ENCODE results near the gene TRMT11.
"Not testable (repeated sequence)": the region's sequence is repeated elsewhere in the genome, so short reads cannot be mapped to it uniquely, and the experiment has no call there.

Gene TRMT11

DNA sequence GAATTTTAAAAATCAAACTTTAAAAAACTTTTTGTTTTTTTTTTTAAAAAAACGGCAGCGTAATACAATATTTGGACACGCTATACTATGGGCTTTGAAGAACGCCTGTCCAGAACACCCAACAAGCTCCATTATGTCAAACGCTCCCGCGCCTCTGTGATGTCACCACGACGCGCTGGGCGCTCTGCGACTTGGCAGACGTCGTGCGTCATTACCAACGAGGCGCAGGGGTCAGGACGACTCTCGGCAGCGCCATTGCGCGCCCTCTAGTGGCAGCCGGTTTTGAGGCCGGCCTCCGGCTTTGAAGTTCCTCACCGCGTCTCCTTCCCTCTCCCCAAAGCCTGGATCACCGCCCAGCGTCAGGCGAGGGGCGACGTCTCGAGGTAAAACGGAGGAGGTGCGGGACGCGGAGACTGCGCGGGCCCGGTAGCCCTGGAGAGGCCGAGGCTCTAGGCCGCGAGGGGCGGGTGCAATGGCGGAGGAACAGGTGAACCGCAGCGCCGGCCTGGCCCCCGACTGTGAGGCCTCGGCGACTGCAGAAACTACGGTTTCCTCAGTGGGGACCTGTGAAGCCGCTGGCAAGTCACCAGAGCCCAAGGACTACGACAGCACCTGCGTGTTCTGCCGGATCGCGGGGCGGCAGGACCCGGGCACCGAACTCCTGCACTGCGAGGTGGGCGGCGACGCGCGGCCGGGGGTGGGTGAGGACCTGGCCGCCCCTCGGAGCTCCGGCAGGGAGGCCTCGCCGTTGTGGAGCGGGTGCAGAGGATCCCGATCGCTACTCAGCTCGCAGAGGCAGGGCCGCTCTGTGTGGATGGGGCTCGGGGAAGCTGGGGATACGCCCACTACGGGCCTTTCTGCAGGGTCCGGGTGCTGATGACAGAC lies 29.6 kb upstream of the TRMT11 start, which contains the start of gene HINT3:
HINT3 (plus strand) TSS at position 265 of the 885 bp plus-strand sequence; CDS start at position 473, 208 bp downstream.
- peak; percentile 98 for DNase-seq

DNA sequence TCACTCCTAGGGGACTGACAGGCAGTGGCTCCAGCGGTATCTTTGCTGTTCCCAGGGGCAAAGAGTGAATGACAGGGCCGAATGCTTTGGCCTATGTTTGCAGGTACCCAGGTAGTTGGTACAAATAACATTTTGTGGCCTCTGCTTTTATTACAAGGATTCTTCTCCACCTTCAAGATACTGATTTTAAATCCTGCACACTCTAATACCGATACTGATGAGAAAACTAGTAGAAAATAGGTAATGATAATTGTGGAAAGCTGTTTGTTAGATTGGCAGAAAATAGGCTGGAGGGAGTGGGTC lies 29.0 kb upstream of the TRMT11 start:
- no peak for DNase-seq

DNA sequence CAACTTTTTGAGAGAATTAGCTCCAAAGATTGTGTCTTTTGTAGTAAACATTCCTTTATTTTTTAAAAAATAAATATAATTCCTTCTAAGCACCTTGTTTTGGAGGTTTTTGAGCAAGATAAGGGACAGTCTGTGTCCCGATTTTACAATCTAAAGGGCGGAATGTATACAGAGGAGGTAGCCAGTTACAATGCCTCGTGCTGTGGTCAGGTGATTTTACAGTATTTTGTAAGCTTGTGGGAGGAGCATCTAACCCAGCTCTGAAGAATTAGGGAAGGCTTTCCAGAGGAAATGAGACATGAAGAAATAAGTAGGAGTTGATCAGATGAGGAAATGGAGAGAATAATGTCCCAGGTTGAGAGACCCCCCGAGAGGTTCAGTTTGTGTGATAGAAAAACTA lies 28.5 kb upstream of the TRMT11 start:
- DNase-seq: no peak

DNA sequence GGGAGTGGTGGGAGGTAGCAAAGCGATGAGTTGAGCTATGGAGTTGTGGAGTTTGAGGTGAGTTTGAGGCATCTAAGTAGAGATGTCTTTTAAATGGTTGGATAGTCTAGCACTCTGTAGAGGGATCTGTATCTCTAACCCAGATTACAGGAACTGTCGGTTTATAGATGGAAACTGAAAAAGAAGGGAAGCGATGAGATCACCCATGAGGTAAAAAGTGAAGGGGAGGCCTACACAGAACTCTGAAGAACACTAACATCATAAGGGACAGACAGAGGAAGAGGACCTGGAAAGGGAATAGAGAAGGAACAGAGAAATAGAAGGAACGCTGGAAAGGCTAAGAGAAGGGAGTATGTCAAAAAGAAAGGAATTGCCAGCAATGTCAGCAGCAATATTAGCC lies 27.3 kb upstream of the TRMT11 start:
- no peak for DNase-seq

DNA sequence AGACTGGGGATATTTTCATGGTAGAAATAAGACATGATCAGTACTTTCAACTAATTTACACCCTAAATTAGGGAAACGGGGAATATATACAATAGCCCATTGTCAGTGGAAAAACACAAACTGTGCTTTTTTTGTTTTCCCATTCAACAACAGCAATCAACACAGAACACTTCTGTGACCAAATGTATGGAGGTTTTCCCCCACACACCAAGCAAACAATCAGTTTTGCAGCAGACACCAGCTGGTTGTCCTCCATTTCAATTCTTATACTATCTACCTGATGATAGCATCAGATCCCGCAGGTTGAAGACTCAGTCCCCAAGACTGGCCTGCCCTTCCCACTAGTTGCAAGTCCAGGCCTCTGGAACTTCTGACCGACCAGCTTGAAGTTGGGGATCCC lies 25.2 kb upstream of the TRMT11 start:
- DNase-seq: no peak

DNA sequence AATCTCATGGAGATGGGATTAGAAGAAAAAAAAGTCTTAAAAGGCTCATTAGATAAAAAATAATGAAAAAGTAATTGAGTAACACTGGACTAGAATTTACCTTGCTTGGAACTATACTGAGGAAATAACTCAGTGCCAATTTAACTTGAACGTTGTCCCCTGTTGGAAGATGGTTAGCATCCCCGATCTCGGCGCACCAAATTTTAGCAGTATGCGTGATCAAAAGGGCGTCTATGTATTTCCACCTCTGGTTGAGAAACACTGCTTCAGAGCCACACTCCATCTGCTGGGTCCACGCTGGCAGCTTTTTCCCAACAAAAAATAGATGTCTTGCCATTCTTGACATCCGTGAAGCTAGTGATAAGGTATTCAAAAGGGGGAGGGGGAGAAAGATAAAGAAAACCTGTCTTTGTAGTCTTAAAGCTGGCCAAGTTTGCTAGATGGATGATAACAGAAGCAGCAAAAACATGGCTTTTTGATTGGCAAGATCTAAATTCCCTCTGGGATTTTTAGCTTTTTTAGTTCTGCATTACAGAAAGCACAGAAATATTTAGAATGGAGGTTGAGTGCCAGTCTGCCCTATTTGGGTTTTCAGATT lies 23.3 kb upstream of the TRMT11 start:
- DNase-seq: no peak

DNA sequence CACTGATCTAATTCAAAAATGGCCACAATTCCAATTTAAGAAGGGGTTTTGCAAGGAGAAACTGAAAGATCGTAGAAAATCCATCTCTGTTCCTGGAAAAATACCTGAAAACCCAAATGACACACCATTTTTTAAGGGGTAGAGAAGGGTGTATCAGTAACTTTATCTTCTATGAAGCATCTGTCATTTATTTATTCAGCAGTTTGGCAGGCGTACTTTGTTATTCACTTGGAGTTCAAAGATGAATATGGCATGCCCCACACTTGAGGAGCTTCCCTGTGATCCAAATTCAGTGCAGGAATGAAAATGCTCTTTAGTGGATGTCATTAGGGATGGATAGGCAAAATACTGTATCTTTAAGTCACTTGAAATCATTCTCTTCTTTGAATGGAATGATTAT lies 22.5 kb upstream of the TRMT11 start:
- no peak for DNase-seq

DNA sequence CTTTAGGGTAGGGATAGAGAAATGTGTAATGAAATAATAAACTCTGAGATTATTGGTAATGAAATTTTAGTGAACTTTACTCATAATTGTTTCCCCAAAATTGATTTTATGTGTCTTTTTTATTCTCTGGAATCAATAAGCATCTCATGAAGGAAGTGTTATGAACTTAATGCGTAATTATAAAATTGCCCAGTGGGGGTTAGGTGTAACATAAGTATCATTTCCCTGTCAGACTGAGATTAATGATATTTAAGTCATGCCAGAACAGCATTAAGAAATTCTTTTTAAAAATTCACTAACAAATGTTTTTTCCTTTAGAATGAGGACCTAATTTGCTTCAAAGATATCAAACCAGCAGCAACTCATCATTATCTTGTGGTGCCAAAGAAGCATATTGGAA lies 19.8 kb upstream of the TRMT11 start:
- no peak for DNase-seq

DNA sequence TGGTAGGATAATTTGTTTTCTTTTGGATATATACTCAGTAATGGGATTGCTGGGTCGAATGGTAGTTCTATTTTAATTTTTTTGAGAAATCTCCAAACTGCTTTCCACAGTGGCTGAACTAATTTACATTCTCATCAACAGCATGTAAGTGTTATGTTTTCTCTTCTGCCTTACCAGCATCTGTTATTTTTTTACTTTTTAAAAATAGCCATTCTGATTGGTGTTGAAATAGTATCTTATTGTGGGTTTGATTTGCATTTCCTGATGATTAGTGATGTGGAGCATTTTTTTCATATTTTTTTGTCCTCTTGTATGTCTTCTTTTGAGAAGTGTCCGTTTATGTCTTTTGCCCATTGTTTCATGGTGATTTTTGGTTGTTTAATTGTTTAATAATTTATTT lies 17.8 kb upstream of the TRMT11 start:
- no peak for DNase-seq

DNA sequence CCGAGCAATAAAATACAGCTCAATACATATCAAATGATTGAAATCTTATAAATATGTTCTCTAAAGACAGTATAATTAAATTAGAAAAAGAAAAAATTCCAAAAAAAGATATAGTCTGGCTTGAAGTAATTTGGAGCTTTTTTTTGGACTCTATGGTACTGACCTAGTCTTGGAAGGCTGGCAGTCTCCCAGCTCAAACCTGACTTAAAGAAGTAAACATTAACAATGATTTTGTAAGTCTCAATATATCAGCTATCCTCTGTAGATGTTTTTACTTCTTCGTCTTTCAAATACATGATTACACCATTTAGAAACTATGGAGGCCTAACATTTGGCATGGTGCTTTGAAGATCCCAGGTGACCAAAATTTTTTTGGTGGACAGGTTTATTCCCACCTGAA lies 15.6 kb upstream of the TRMT11 start:
- DNase-seq: no peak

DNA sequence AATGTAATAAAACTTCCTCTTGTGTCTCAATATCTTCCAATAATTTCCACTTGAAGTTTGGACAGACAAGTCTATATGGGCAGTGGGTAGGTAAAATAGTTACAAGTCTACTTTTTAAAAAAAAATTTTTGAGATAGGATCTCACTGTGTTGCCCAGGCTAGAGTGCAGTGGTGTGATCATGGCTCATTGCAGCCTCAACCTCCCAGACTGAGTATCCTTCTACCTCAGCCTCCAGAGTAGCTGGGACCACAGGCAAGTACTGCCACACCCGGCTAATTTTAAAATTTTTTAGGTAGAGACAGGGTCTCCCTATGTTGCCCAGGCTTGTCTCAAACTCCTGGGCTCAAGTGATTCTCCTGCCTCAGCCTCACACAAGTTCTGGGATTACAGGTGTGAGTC lies 13.9 kb upstream of the TRMT11 start:
- DNase-seq: not testable (repeated sequence)

DNA sequence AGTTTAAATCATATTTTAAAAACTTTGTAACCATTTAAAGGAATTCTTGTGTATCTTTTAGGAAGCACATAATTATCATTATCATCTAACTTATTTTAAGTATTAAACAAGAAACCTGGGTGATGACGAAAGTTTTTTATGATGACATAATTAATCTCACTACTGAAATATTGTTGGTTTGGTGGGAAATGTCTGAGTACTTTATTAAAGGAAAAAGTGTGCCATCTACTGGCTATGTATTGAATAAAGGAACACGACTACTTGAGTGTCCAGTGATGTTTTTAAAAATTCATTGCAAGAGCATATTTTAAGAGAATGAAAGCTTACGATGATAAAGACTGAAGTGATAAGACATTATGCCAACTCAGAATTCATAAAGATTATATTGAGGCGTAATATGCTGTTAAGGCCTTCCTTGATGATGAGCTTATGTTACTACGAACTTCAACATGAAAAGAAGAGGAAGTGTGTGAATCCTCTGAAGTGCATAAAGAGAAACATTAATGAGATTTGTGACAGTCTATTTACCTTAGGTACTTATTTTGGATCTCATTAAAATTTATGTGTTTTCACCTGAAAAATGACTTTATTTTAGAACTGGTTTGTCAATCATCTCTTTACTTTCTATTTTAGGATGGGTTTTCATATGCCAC lies 12.0 kb upstream of the TRMT11 start:
- no peak for DNase-seq

DNA sequence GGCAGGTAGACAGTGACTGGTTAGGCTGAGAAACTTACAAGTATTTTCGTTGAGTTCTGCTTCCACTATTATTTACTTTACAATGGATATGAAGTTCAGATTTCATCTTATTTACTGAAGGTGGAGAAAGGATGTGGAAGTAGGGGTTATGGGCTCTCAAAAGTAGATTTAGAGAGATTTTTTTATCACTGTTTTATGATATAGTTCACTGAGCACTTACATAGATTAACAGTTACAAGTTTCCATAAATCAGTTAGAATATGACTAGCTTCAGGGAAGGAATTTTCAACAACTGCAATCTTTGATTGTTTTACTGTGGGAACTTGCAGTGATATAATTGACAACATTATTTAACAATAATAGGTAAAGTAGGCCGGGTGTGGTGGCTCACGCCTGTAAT lies 7.2 kb upstream of the TRMT11 start:
- no peak for DNase-seq

DNA sequence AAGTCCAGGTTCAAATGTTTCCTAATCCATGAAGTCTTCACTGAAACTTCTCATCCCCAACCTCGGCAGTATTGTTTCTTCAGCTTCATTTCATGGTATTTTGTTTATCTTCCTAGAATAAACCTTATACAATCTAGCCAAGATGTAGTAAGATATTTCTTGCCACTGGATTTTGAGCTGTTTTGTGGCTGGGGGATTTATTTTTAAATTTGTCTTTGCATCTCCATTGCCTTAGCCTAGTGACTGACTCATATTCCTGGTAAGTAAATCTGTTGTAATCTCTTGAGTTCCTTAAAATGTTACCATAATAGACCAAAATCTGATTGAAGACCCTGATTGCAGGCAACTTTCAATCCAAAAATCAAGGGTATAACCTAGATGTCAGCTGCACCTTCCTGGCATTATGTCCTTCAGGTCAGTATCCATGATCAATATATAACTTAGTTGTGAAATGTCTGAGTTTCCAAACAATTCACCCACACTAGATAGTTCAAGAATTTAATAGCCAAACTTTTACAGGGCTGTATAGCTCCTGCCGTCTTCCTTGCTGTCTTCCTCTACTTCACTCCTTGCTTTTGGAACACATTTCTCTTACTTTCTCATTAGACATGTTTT lies 4.7 kb upstream of the TRMT11 start:
- DNase-seq: no peak

DNA sequence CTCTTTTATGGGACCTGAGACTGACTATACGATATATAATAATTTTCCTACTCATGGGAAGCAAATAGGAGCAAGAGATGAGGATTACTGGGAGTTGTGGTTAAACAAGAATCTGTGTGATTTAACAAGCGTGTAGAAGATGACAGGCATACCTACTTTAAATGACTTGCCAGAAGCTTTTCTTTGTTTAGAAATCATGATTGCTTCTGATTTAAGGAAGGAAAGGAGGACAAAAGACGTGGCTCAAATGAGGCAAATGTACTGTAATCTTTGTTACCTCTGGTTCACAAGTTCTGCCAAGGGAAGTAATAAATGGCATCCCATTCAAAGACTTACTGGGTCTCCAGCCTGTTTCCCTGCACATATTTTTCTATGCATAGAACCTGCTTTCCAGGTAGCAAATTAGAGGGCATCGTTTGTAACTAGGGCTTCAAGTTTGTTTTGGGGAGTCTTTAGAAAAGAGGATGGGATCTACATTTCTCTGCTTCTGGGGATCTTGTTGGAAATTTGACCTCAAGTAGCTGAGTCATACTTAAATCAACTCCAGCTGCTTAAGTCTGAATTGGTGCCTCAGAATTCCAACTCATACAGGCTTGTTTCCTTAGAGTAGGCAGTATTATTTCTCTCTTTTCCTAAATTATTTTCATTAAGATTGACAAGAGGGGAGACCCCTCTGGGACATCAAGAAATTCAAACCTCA lies 2.9 kb upstream of the TRMT11 start:
- DNase-seq: no peak

DNA sequence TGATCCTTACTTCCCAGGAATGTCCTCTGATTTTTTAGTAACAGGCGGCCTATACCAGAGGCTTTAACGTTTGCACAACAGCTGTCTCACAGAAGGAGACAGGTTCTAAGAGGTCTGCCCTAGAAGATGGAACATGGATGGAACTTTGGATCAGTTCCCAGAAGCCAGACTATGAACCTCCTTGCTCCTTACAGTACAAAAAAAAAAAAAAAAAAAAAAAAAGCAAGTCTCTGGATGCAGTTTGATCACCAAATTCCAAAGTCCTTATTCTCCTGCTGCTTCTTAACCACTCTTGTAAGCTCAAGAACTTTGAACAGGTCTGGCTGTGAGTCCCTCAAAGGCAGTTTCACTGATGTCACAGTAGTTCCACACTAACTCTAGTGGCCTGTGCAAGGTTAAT lies 2.0 kb upstream of the TRMT11 start:
- DNase-seq: no peak

DNA sequence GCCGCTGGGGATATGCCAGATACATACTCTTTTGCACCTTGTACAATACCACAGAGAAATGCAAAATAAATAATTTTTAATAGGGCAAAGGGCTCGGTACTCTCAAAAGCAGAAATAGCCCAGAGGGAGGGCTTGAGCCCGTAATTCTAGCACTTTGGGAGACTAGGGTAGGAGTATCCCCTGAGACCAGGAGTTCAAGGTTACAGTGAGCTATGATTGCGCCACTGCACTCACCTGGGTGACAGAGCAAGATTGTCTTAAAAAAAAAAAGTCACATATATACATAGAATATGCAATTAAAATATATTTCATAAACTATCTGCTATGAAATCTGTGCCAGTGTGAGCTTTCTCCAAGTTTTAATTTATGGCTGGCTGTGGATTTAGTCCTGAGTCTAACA lies 818 bp upstream of the TRMT11 start:
- no peak for DNase-seq

DNA sequence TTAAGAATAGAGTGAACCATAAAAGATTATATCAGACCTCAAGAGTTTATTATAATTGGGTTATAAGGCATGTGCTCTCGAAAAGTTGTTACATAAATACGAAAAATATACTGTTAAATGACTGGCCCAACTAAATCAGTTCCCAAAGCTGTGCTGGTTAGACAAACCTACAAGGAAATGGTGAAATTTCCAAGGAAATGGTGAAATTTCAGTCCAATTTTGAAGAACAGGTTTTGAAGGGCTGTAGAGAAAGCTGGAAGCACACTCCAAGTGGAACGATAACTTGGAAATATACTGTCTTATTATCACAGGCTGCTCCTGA lies 400 bp upstream of the TRMT11 start:
- DNase-seq: no peak

DNA sequence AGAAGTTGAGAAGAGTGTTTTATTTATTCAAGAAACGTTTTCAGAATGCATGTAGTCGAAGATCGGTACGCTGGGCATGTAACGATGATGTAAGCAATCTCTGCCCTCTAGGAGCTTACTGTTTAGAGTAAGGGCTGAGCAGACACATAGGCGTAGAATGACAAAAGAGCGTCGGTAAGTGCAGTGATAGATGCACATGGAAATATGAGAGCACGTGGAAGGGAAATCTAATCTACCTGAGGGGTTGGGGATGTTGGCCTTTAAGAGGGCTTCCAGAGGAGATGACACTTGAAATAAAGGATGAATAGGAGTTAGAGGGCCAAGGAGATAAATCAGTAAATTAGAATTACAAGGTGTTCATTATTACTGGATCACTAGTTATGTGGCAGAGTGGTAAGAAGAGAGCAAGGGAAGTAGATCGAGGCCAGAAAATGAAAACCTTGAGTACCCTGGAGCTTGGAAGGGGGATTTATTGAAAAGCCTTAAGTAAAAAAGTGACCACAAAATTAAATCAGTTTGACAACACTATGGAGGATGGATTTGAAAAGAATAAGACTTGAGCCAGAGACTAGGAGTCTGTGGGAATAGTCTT lies 782 bp downstream of the TRMT11 start:
- no peak for DNase-seq

DNA sequence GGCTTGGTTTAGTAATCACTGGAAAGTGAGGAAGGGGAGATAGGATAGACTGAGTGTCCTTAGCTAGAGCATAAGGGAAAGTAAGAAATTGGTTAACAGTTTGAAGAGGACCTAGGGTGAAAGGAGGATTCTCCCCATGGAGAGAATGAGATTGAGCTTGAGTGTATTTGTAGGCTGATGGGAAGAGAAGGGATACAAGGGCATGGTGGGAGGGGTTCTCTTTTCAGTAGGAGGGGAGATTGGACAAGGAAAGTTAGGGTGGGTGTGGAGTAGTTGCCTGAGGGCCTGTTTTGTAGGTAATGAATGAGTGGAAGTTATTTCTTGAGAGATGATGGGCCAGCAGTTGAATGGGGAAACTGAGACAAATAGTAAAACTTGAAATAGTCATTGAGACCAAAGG lies 1.9 kb downstream of the TRMT11 start:
- DNase-seq: no peak

DNA sequence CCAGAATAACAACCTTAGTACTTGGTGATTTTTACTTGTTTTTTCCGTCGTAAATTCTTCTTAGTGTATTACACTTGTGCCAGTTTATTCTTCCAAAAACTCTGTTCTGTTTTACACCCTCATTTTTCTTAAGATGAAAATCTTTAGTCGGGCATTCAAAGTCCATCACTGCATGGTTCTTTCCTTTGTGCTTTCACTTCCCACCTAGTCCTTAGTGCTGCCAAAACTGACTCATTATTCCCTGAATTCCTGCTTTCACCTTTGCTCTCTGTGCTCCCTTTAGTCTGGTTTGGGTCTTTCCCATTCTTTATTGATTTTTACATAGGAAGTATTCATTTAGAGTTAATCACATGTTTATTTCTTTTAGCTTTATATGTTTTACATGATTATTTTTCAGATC lies 3.3 kb downstream of the TRMT11 start:
- no peak for DNase-seq

DNA sequence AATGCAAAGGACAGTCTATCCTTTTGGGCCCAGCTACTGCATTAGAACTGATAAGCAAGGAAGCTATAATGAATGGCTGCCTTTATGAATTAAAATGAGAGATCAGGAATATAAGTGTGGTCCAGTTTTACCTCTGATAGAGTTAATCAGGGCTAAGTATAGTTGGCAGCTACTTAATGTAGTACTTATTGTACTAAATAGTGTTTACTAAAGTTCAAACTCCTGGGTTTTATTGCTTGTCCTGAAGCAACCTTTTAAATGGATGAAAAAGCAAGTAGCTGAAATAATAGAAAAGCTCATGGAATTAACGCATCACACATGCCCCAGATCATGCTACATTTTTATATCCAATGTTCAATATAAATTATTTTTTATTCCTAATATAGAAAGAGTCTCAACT lies 5.3 kb downstream of the TRMT11 start:
- no peak for DNase-seq
